Activated T-cell treated with anti-CD3 and anti-CD28 coated beads, Interleukin-2, amount 50 U/mL, for 24 hours (primary cell): Measurements from ENCODE around the gene DUSP8.

Experiments
- DNase-seq: peaks from one replicate; pipeline ENCODE4 v3.0.0-alpha.2; 2020
- H3K27ac Mint-ChIP-seq: 2 replicates; pipeline ENCODE4 v1.8.0; 2020; ENCODE audit warnings: mild to moderate bottlenecking, mixed read lengths
- H3K27me3 Mint-ChIP-seq: 2 replicates; pipeline ENCODE4 v1.8.0; 2020; ENCODE audit warnings: mixed read lengths
- H3K36me3 Mint-ChIP-seq: 2 replicates; pipeline ENCODE4 v1.8.0; 2020; ENCODE audit warnings: low read depth, mixed read lengths
- H3K4me1 Mint-ChIP-seq: 2 replicates; pipeline ENCODE4 v1.8.0; 2020; ENCODE audit warnings: low read depth, mixed read lengths
- H3K4me3 Mint-ChIP-seq: 2 replicates; pipeline ENCODE4 v1.8.0; 2020; ENCODE audit warnings: mild to moderate bottlenecking, moderate library complexity, mixed read lengths
- H3K9me3 Mint-ChIP-seq: 2 replicates; pipeline ENCODE4 v1.8.0; 2020; ENCODE audit warnings: mixed read lengths

The DUSP8 gene

GRCh38 chr11:1507381-1508140 is 64.5 kb downstream of the DUSP8 start:
- no peak overlapping the region for H3K27ac Mint-ChIP-seq

GRCh38 chr11:1506981-1507380 is 65.1 kb downstream of the DUSP8 start:
- Mint-ChIP-seq H3K9me3 (no peaks in the 10 kb centered on the region), H3K27me3 (no peaks in the 10 kb centered on the region), H3K27ac (peak overlapping the region; percentile 73), H3K36me3 (no peaks in the 10 kb centered on the region), H3K4me1 (peaks cover 47% of the 10 kb centered on the region), H3K4me3 (no peak overlapping the region)
- DNase-seq = no peak

More at GRCh38 chr11:1507381-1508140, 64.5 kb downstream of the DUSP8 start:
- no peaks in the 10 kb centered on the region for H3K27me3 Mint-ChIP-seq
- no peak overlapping the region for H3K4me3 Mint-ChIP-seq
- no peaks in the 10 kb centered on the region for H3K36me3 Mint-ChIP-seq
- H3K4me1 Mint-ChIP-seq = peaks cover 49% of the 10 kb centered on the region
- H3K9me3 Mint-ChIP-seq = no peaks in the 10 kb centered on the region
- DNase-seq = no peak

DNA sequence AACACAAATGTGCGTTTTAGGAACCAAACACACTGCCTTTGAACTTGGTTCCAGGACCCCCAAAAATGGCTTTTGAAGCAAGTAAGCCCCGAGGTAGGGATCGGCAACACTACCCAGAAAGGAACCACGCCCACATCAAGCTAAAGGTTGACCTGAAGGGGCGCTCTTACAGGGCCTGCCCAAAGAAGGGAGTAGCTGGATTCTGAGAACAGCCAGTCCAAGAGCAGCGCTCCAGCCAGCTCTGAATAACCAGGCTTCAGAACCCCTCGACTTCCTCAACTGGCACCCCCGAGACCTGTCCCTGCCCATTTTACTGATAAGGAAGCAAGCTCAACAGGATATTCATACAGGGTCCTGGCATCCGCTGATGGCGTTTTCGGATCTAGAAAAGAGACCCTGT is 66.6 kb downstream of the DUSP8 start:
- no peak for DNase-seq
- Mint-ChIP-seq H3K27ac (no peak overlapping the region), H3K4me3 (no peak overlapping the region), H3K4me1 (peaks cover 40% of the 10 kb centered on the region), H3K27me3 (no peaks in the 10 kb centered on the region), H3K36me3 (peaks cover 9% of the 10 kb centered on the region), H3K9me3 (no peaks in the 10 kb centered on the region)

DNA sequence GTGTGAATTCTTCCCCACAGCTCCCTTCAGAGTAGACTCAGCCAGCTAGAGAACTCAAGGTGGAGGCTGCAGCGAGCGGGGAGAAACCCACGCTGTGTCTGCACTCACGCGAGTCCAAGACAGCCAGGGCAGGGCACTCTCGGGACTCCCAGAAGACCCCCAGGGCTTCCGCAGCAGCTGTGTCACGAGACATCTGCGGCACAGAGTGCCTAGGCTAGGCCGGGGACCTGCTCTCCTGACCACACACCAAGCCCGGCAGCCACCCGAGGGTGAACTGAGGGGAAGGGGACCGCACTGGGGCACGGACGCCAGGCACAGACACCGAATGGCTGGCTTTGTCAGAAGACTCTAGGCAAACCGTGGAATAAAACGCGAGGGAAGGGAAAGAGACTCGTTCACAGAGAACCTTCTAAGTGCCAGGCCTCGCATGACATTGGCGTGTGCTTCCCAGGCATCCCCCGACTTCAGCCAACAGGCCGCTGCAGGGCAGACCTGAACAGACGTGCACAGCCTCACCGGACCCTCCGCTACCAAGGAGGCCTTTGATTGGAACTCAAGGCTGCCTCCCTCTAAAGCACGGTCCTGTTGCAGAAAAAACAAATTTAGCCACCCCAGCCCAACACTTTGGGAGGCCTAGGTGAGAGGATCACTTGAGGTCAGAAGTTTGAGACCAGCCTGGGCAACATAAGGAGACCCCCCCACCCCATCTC is 67.3 kb downstream of the DUSP8 start:
- no peaks in the 10 kb centered on the region for H3K27me3 Mint-ChIP-seq
- no peak overlapping the region for H3K27ac Mint-ChIP-seq
- no peak overlapping the region for H3K4me3 Mint-ChIP-seq
- no peaks in the 10 kb centered on the region for H3K9me3 Mint-ChIP-seq
- H3K4me1 Mint-ChIP-seq = peaks cover 40% of the 10 kb centered on the region
- peaks cover 16% of the 10 kb centered on the region for H3K36me3 Mint-ChIP-seq
- DNase-seq = no peak

DNA sequence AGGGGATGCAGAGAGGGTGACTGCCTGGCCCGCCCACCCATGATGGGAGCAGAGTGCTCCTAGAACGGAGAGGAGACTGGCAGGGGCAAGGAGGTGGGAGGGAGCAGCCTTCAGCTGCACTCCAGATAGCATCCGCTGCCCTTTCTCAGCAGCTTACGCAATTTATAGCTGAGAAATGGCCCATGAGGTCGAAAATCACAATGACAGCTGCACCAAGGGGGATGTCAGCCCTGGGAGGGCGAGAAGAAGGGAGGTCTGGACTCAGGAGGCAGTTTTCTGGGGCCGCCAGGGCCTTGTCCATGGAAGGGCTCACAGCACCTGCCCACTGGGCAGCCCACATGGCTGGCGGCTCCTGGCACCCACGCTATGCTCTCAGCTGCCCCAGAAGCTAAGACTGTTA is 67.9 kb downstream of the DUSP8 start:
- no peak for DNase-seq
- H3K4me3 Mint-ChIP-seq = no peak overlapping the region
- H3K27ac Mint-ChIP-seq = peak overlapping the region; percentile 52
- H3K36me3 Mint-ChIP-seq = peaks cover 18% of the 10 kb centered on the region
- H3K4me1 Mint-ChIP-seq = peaks cover 34% of the 10 kb centered on the region
- no peaks in the 10 kb centered on the region for H3K9me3 Mint-ChIP-seq
- H3K27me3 Mint-ChIP-seq = no peaks in the 10 kb centered on the region
